H1 (cell line): ENCODE data around the gene SCMH1. TPM values are rescaled to one million over a fixed set of nuclear protein-coding genes. Genes with fewer than 3 reads are reported as not detected.

Experiments
- CTCF ChIA-PET: fragments of 300-600 bp; sonication (Branson Sonifier 250); formaldehyde crosslinking; loops from one replicate; lab custom pipeline; 2021; ENCODE audit not compliant: partially characterized antibody; lab: Charles Lee
- POLR2A ChIA-PET: fragments of 300-600 bp; sonication (Branson Sonifier 250); formaldehyde crosslinking; loops from one replicate; lab custom pipeline; 2021; ENCODE audit warnings: inconsistent platforms; ENCODE audit not compliant: partially characterized antibody; lab: Charles Lee
- DNase-seq, 2 experiments: peaks; one replicate each; pipeline versions ENCODE4 v3.0.0 to v3.0.0-alpha.2; 2010 to 2022; ENCODE audit warnings: low spot score in 2 of 2, low read depth in 1 of 2, mixed read lengths in 1 of 2
- FAIRE-seq: peaks from 2 replicates; lab custom pipeline; 2011; peaks lifted over from hg19 to GRCh38; lab: Jason Lieb, UNC
- H2AFZ ChIP-seq: 2 replicates; pipeline ENCODE4 v1.8.1; 2012; ENCODE audit warnings: low read length, inconsistent platforms
- H2AK5ac ChIP-seq: 2 replicates; pipeline ENCODE4 v1.6.1; 2013; ENCODE audit warnings: low read depth, low read length
- H2BK120ac ChIP-seq: replicated peaks from 2 replicates; pipeline ENCODE3; 2013; ENCODE audit warnings: low read depth, low read length, inconsistent platforms
- H2BK12ac ChIP-seq: 2 replicates; pipeline ENCODE4 v1.6.1; 2013; ENCODE audit warnings: low read depth, low read length
- H2BK15ac ChIP-seq: 2 replicates; pipeline ENCODE4 v1.6.1; 2013; ENCODE audit warnings: low read length
- H2BK20ac ChIP-seq: 2 replicates; pipeline ENCODE4 v1.6.1; 2013; ENCODE audit warnings: low read length
- H2BK5ac ChIP-seq: 2 replicates; pipeline ENCODE4 v1.6.1; 2013; ENCODE audit warnings: low read depth, low read length
- H3K14ac ChIP-seq: 2 replicates; pipeline ENCODE4 v1.6.1; 2013; ENCODE audit warnings: inconsistent platforms; ENCODE audit not compliant: insufficient read length
- H3K18ac ChIP-seq: 2 replicates; pipeline ENCODE4 v1.6.1; 2013; ENCODE audit warnings: low read length; ENCODE audit errors: extremely low read depth
- H3K23ac ChIP-seq: 2 replicates; pipeline ENCODE4 v1.6.1; 2013; ENCODE audit warnings: inconsistent platforms; ENCODE audit not compliant: insufficient read length
- H3K23me2 ChIP-seq: 2 replicates; pipeline ENCODE4 v1.6.1; 2013; ENCODE audit warnings: low read depth, low read length
- H3K27ac ChIP-seq: 2 replicates; pipeline ENCODE4 v1.6.1; 2011; ENCODE audit warnings: low read depth, low read length, inconsistent platforms
- H3K27me3 ChIP-seq, 4 experiments: replicated peaks in 1 of 4; 1 replicate in 1 of 4; 2 replicates in 3 of 4; pipeline versions ENCODE4 v1.6.1 to v1.8.1; 2011 to 2013; ENCODE audit warnings: low read length in 3 of 4, mild to moderate bottlenecking in 3 of 4, inconsistent platforms in 2 of 4, mixed read lengths in 2 of 4, moderate library complexity in 1 of 4; ENCODE audit not compliant: control insufficient read depth in 3 of 4, insufficient read depth in 3 of 4; ENCODE audit errors: extremely low read depth in 1 of 4
- H3K36me3 ChIP-seq, 4 experiments: 2 replicates each; pipeline versions ENCODE4 v1.6.1 to v1.8.1; 2011 to 2013; ENCODE audit warnings: mild to moderate bottlenecking in 4 of 4, low read length in 3 of 4, moderate library complexity in 2 of 4, control low read depth in 1 of 4, inconsistent platforms in 1 of 4; ENCODE audit not compliant: insufficient read depth in 4 of 4, control insufficient read depth in 2 of 4
- H3K4ac ChIP-seq: replicated peaks from 2 replicates; pipeline ENCODE3; 2013; ENCODE audit warnings: low read length, low read depth, mixed read lengths, inconsistent platforms; ENCODE audit not compliant: insufficient read length
- H3K4me1 ChIP-seq, 4 experiments: replicated peaks in 1 of 4; 1 replicate in 1 of 4; 2 replicates in 3 of 4; pipeline versions ENCODE4 v1.6.1 to v1.8.1; 2011 to 2013; ENCODE audit warnings: low read length in 3 of 4, inconsistent platforms in 2 of 4, mixed read lengths in 1 of 4; ENCODE audit not compliant: insufficient read depth in 4 of 4, control insufficient read depth in 3 of 4
- H3K4me2 ChIP-seq, 2 experiments: 2 replicates each; pipeline versions ENCODE4 v1.6.1 to v1.8.1; 2011 to 2013; ENCODE audit warnings: low read depth in 2 of 2, low read length in 2 of 2, control low read depth in 1 of 2, inconsistent platforms in 1 of 2, mild to moderate bottlenecking in 1 of 2; ENCODE audit not compliant: insufficient read depth in 1 of 2
- H3K4me3 ChIP-seq, 4 experiments: fragments of 200-600, 300-600 bp in 1 of 4; sonication (generic), shearing (Covaris generic), sonication (Bioruptor Twin) in 1 of 4; 2 replicates each; pipeline versions ENCODE4 v1.5.1 to v1.8.1; 2011 to 2016; ENCODE audit warnings: low read length in 4 of 4, low read depth in 3 of 4, control low read depth in 2 of 4, inconsistent platforms in 2 of 4, mild to moderate bottlenecking in 2 of 4, mixed read lengths in 1 of 4, moderate library complexity in 1 of 4; ENCODE audit not compliant: insufficient read depth in 2 of 4; ENCODE audit errors: extremely low read depth in 1 of 4
- H3K56ac ChIP-seq: replicated peaks from 2 replicates; pipeline ENCODE3; 2013; ENCODE audit warnings: low read depth, mild to moderate bottlenecking, mixed read lengths, low read length, inconsistent platforms; ENCODE audit not compliant: insufficient read length
- H3K79me1 ChIP-seq: 2 replicates; pipeline ENCODE4 v1.6.1; 2013; ENCODE audit warnings: low read depth, low read length, control low read depth
- H3K79me2 ChIP-seq, 2 experiments: 2 replicates each; pipeline versions ENCODE4 v1.6.1 to v1.8.1; 2012 to 2013; ENCODE audit warnings: low read length in 2 of 2, mild to moderate bottlenecking in 2 of 2, inconsistent platforms in 1 of 2; ENCODE audit not compliant: insufficient read depth in 2 of 2, control insufficient read depth in 1 of 2
- H3K9ac ChIP-seq, 4 experiments: replicated peaks in 1 of 4; 1 replicate in 1 of 4; 2 replicates in 3 of 4; pipeline versions ENCODE4 v1.6.1 to v1.8.1; 2011 to 2013; ENCODE audit warnings: low read depth in 3 of 4, low read length in 3 of 4, control low read depth in 2 of 4, mild to moderate bottlenecking in 2 of 4, moderate library complexity in 2 of 4, inconsistent platforms in 1 of 4; ENCODE audit errors: extremely low read depth in 1 of 4
- H3K9me3 ChIP-seq, 2 experiments: 2 replicates each; pipeline versions ENCODE4 v1.6.1 to v1.8.1; 2012 to 2013; ENCODE audit warnings: mild to moderate bottlenecking in 2 of 2, moderate library complexity in 2 of 2, control low read depth in 1 of 2, inconsistent platforms in 1 of 2, low read depth in 1 of 2, low read length in 1 of 2, mixed read lengths in 1 of 2; ENCODE audit not compliant: insufficient read depth in 2 of 2
- H4K20me1 ChIP-seq, 2 experiments: replicated peaks in 1 of 2; 2 replicates each; pipeline versions ENCODE3 to v1.8.1; 2011 to 2013; ENCODE audit warnings: inconsistent platforms in 2 of 2, low read length in 2 of 2, mild to moderate bottlenecking in 1 of 2; ENCODE audit not compliant: insufficient read depth in 2 of 2, control insufficient read depth in 1 of 2
- H4K5ac ChIP-seq: 2 replicates; pipeline ENCODE4 v1.6.1; 2013; ENCODE audit warnings: low read length, low read depth, mixed read lengths, inconsistent platforms; ENCODE audit not compliant: insufficient read length
- H4K8ac ChIP-seq: 2 replicates; pipeline ENCODE4 v1.8.0; 2013; ENCODE audit warnings: mild to moderate bottlenecking, moderate library complexity, low read length, inconsistent platforms; ENCODE audit not compliant: insufficient read depth; ENCODE audit errors: extremely low read depth
- H4K91ac ChIP-seq: replicated peaks from 2 replicates; pipeline ENCODE3; 2013; ENCODE audit warnings: low read length, mixed read lengths, inconsistent platforms; ENCODE audit not compliant: insufficient read length
- EGR1 ChIP-seq: IDR thresholded peaks from 2 replicates; pipeline ENCODE4 v1.6.1; 2011; ENCODE audit warnings: low read depth, low read length, borderline replicate concordance
- EP300 ChIP-seq, 2 experiments: IDR thresholded peaks; 1 replicate in 1 of 2; 2 replicates in 1 of 2; pipeline ENCODE4 v1.6.1; 2011 to 2012; ENCODE audit warnings: low read depth in 2 of 2, low read length in 2 of 2, mild to moderate bottlenecking in 2 of 2, borderline replicate concordance in 1 of 2, inconsistent platforms in 1 of 2, moderate library complexity in 1 of 2
- JUND ChIP-seq: IDR thresholded peaks from 2 replicates; pipeline ENCODE4 v1.6.1; 2011; ENCODE audit warnings: mild to moderate bottlenecking, improper control_type of control experiment, low read length
- NANOG ChIP-seq: IDR thresholded peaks from 2 replicates; pipeline ENCODE4 v1.6.1; 2011; ENCODE audit warnings: low read length, low read depth, mild to moderate bottlenecking, inconsistent platforms; ENCODE audit not compliant: insufficient read depth, poor library complexity, severe bottlenecking
- NRF1 ChIP-seq: IDR thresholded peaks from 2 replicates; pipeline ENCODE4 v1.6.1; 2011; ENCODE audit warnings: mild to moderate bottlenecking, low read depth, low read length, improper control_type of control experiment
- POLR2A ChIP-seq, 2 experiments: IDR thresholded peaks; 1 replicate in 1 of 2; 2 replicates in 1 of 2; pipeline ENCODE4 v1.6.1; 2011; ENCODE audit warnings: low read depth in 2 of 2, low read length in 2 of 2, mild to moderate bottlenecking in 2 of 2; ENCODE audit errors: control extremely low read depth in 1 of 2
- SP1 ChIP-seq: IDR thresholded peaks from 2 replicates; pipeline ENCODE4 v1.6.1; 2011; ENCODE audit warnings: low read depth, low read length
- SP4 ChIP-seq: IDR thresholded peaks from 2 replicates; pipeline ENCODE4 v1.6.1; 2012; ENCODE audit warnings: low read length, inconsistent platforms
- polyA plus RNA-seq, 7 experiments: library from polyadenylated mRNA; depleted of rRNA in 3 of 7; stranded (reverse) in 5 of 7; unstranded in 2 of 7; fragments of >200 nt in 5 of 7; fragments of 200-250 nt in 2 of 7; gene quantifications; 1 replicate in 5 of 7; 2 replicates in 1 of 7; 4 replicates in 1 of 7; pipeline versions ENCODE4 v1.2.1 to v1.2.3, GENCODE V29; 2011 to 2013; ENCODE audit warnings: missing spikeins in 2 of 7, mixed read lengths in 2 of 7
- total RNA-seq: library from RNA; stranded (reverse); fragmentation: NEBNext Ultra II Directional; extraction: Animal tissue kit (Norgen Biotek cat#: 25700); gene quantifications from 2 replicates; pipeline ENCODE4 v1.2.1, GENCODE V29; 2021
- TF ChIP-seq, protein P1 (sequence below), 3 experiments: IDR thresholded peaks; 1 replicate in 2 of 3; 2 replicates in 1 of 3; pipeline versions ENCODE4 v1.5.1 to v1.6.1; 2011; ENCODE audit warnings: low read length in 3 of 3, mild to moderate bottlenecking in 3 of 3, inconsistent platforms in 2 of 3, low read depth in 1 of 3, moderate library complexity in 1 of 3; ENCODE audit not compliant: insufficient read depth in 1 of 3; ENCODE audit errors: control extremely low read depth in 1 of 3

The SCMH1 gene
- total and polyA plus RNA-seq, 2 of the 8 experiments (the other 6 are each of a cell fraction or from before 2014, with no cell fraction given): 16.6 to 30.7 TPM

DNA sequence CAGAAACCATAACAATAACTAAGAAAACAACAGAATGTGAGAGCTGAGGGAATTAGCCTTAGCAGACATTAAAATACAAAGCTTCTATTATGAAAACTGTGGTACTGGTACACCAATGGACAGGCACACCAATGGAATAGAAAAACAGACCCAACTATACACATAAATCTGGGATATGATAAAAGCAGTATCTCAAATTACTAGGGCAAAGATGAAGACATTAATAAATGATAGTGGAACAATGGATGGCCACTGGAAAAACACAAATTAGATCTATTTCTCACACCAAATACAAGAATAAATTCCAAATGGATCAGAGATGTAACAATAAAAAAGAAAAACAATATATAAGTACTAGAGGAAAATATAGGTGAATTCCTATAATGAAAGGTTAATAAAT, 155.2 kb downstream of the SCMH1 start:
- Histone ChIP-seq H3K4me3 (no peak overlapping the region), H2BK15ac (no peak overlapping the region), H2BK20ac (no peak overlapping the region), H2BK5ac (no peak overlapping the region), H3K36me3 (no peaks in the 10 kb centered on the region), H4K8ac (no peak overlapping the region), H3K4me1 (no peaks in the 10 kb centered on the region), H3K14ac (no peak overlapping the region), H2AFZ (no peak overlapping the region), H2AK5ac (no peak overlapping the region), H3K23ac (no peak overlapping the region), H4K20me1 (no peaks in the 10 kb centered on the region), H3K9me3 (no peaks in the 10 kb centered on the region), H3K18ac (no peak overlapping the region), H3K23me2 (no peaks in the 10 kb centered on the region), H3K79me1 (no peaks in the 10 kb centered on the region), H2BK12ac (no peak overlapping the region), H3K9ac (no peak overlapping the region), H3K79me2 (no peaks in the 10 kb centered on the region), H3K56ac (no peak overlapping the region), H3K27me3 (no peaks in the 10 kb centered on the region), H3K27ac (no peak overlapping the region), H4K91ac (no peak overlapping the region), H4K5ac (no peak overlapping the region), H2BK120ac (no peak overlapping the region), H3K4ac (no peak overlapping the region), H3K4me2 (no peak overlapping the region)
- POLR2A ChIA-PET: no interaction called here
- CTCF ChIA-PET: interaction anchor here (0.6 to 0.9 kb wide), 3 partner anchors 13 to 19 kb away, joined by 3 to 4 read pairs (median 3); no protein-coding TSS in a partner anchor
- FAIRE-seq: no peak
- DNase-seq: no peak
- TF ChIP-seq, protein P1, sequence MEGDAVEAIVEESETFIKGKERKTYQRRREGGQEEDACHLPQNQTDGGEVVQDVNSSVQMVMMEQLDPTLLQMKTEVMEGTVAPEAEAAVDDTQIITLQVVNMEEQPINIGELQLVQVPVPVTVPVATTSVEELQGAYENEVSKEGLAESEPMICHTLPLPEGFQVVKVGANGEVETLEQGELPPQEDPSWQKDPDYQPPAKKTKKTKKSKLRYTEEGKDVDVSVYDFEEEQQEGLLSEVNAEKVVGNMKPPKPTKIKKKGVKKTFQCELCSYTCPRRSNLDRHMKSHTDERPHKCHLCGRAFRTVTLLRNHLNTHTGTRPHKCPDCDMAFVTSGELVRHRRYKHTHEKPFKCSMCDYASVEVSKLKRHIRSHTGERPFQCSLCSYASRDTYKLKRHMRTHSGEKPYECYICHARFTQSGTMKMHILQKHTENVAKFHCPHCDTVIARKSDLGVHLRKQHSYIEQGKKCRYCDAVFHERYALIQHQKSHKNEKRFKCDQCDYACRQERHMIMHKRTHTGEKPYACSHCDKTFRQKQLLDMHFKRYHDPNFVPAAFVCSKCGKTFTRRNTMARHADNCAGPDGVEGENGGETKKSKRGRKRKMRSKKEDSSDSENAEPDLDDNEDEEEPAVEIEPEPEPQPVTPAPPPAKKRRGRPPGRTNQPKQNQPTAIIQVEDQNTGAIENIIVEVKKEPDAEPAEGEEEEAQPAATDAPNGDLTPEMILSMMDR (IDR thresholded peaks at IDR 0.05; ENCODE audit: control extremely low read depth in 1 of 3, insufficient read depth in 1 of 3, low read depth in 1 of 3, low read length in 3 of 3): no peak
- TF ChIP-seq EGR1 (no peak), POLR2A (IDR thresholded peaks at IDR 0.05; ENCODE audit: control extremely low read depth in 1 of 2, low read depth in 2 of 2, low read length in 2 of 2) (no peak), NRF1 (no peak), SP4 (no peak), NANOG (no peak), JUND (no peak), EP300 (IDR thresholded peaks at IDR 0.05; ENCODE audit: borderline replicate concordance in 1 of 2, low read depth in 2 of 2, low read length in 2 of 2) (no peak), SP1 (no peak)
